Psoas muscle (tissue), 8 donors: ENCODE measurements around the gene TBCD. TPM values are rescaled to one million over a fixed set of nuclear protein-coding genes. Genes with fewer than 3 reads are reported as not detected.
"Not testable (repeated sequence)": the region's sequence is repeated elsewhere in the genome, so short reads cannot be mapped to it uniquely, and the experiment has no call there.

Source experiments
- ATAC-seq, 4 donors: fragments of 200-7000 bp; cut with Tn5 transposase; one replicate each; pipeline ENCODE4 v1.9.1; 2020; ENCODE audit warnings: moderate library complexity in 3 of 4, mild to moderate bottlenecking in 2 of 4
- DNase-seq, 2 donors: peaks; one replicate each; pipeline ENCODE4 v3.0.0-alpha.2; 2020
- H3K27ac ChIP-seq: fragments of 200-600 bp; one replicate; pipeline ENCODE4 v1.8.0; 2022
- H3K27me3 ChIP-seq, 3 donors: fragments of 200-600 bp in 1 of 3; one replicate each; pipeline versions ENCODE4 v1.6.1 to v1.8.0; 2013 to 2022; ENCODE audit warnings: low read length in 2 of 3, mild to moderate bottlenecking in 2 of 3, moderate library complexity in 1 of 3; ENCODE audit not compliant: insufficient read depth in 3 of 3
- H3K36me3 ChIP-seq, 2 donors: fragments of 200-600 bp in 1 of 2; one replicate each; pipeline versions ENCODE4 v1.6.1 to v1.8.0; 2013 to 2022; ENCODE audit warnings: low read depth in 1 of 2, mild to moderate bottlenecking in 1 of 2, moderate library complexity in 1 of 2; ENCODE audit not compliant: insufficient read depth in 1 of 2
- H3K4me1 ChIP-seq: fragments of 200-600 bp; one replicate; pipeline ENCODE4 v1.8.0; 2022
- H3K4me3 ChIP-seq: fragments of 200-600 bp; one replicate; pipeline ENCODE4 v1.8.0; 2022; ENCODE audit warnings: mild to moderate bottlenecking
- H3K9me3 ChIP-seq: fragments of 200-600 bp; one replicate; pipeline ENCODE4 v1.8.0; 2022
- WGBS, 3 donors: extraction: QIAGEN DNeasy Blood & Tissue Kit; methylation state at CpG; one replicate each; pipeline versions ENCODE4 v1.1.6 to v1.1.7; 2013; 5-methylcytosine and 5-hydroxymethylcytosine counted together
- intact Hi-C, 2 donors: fragments of 100-400 bp; cut with DNase I; formaldehyde crosslinking; loops; one replicate each; pipeline versions ENCODE4 v1.11.0 to v1.14.2; 2022
- polyA plus RNA-seq, 3 donors: library from polyadenylated mRNA; stranded (reverse); fragments of 200-250 nt; gene quantifications; one replicate each; pipeline ENCODE4 v1.2.3, GENCODE V29; 2013
- total RNA-seq, 4 donors: library from RNA; stranded (reverse); fragmentation: NEBNext Ultra II Directional in 2 of 4; extraction: Animal tissue kit (Norgen Biotek cat#: 25700) in 2 of 4; gene quantifications; one replicate each; pipeline versions ENCODE4 v1.2.1 to v1.2.4, GENCODE V29; 2021 to 2023
- TF ChIP-seq, protein P1 (sequence below): fragments of 200-600 bp; IDR thresholded peaks from one replicate; pipeline ENCODE4 v1.8.0; 2022; ENCODE audit warnings: antibody characterized with exemption
- donor health status: healthy with polysubstance abuse.
- donor health status: DM: no; HTN: no; CAD: no; lungs with moderate emphysema.
- donor health status: Bipolar disorder and iron deficiency.
- donor health status: healthy.
- donor health status: DM: yes; HTN: yes; CAD: no.
- donor health status: DM: no; HTN: no; CAD: no.
- donor health status: DM: no; HTN: no; CAD: no.
- donor health status: DM: yes; HTN: yes; CAD: no.

TBCD gene
- total and polyA plus RNA-seq, 7 donors = 28.2 to 65.0 (median 36.5) TPM

DNA sequence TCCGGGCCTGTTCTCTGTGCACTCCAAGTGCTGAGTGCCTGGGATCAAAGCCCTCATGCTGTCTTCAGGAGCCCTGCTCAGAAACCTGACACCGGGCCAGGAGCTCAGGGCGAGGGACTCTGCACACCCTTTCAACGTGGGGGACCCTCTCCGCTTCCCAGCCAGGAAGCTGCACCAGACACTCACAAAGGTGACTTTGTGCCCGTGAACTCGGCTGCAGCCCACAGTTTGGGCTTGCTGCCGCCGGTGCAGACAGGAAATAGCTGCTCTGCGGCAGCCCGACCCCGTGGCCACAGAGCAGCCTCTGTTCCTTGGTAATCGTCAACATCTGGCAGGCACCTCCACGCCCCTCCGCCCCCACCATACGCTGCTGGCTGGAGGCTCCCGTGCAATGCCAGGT lies 234.1 kb downstream of the TBCD start:
- Histone ChIP-seq H3K27me3 (no peaks in the 10 kb centered on the region), H3K27ac (no peak overlapping the region), H3K9me3 (no peaks in the 10 kb centered on the region), H3K36me3 (no peaks in the 10 kb centered on the region), H3K4me3 (no peak overlapping the region), H3K4me1 (no peaks in the 10 kb centered on the region)
- TF ChIP-seq, protein P1, sequence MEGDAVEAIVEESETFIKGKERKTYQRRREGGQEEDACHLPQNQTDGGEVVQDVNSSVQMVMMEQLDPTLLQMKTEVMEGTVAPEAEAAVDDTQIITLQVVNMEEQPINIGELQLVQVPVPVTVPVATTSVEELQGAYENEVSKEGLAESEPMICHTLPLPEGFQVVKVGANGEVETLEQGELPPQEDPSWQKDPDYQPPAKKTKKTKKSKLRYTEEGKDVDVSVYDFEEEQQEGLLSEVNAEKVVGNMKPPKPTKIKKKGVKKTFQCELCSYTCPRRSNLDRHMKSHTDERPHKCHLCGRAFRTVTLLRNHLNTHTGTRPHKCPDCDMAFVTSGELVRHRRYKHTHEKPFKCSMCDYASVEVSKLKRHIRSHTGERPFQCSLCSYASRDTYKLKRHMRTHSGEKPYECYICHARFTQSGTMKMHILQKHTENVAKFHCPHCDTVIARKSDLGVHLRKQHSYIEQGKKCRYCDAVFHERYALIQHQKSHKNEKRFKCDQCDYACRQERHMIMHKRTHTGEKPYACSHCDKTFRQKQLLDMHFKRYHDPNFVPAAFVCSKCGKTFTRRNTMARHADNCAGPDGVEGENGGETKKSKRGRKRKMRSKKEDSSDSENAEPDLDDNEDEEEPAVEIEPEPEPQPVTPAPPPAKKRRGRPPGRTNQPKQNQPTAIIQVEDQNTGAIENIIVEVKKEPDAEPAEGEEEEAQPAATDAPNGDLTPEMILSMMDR = no peak
- 34 to 41% (median 41%) methylated on average over 17 of the region's 17 CpGs for WGBS, 3 donors
- intact Hi-C loops = no loop called here
- DNase-seq (no peak), ATAC-seq (peak in 1 of 4 donors; percentile 35)

DNA sequence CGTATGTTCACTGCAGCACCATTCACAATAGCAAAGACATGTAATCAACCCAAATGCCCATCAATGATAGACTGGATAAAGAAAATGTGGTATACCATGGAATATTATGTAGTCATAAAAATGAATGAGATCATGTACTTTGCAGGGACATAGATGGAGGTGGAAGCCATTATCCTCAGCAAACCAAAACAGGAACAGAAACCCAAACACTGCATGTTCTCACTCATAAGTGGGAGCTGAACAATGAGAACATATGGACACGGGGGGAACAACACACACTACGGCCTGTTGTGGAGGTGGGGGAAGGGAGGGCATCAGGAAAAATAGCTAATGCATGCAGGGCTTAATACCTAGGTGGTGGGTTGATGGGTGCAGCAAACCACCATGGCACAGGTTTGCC lies 237.2 kb downstream of the TBCD start:
- intact Hi-C loops, H3K4me3 ChIP-seq, H3K27ac ChIP-seq, DNase-seq, H3K4me1 ChIP-seq, ATAC-seq, H3K27me3 ChIP-seq, H3K9me3 ChIP-seq, H3K36me3 ChIP-seq: not testable (repeated sequence)
- 90 to 99% (median 94%) methylated on average over 3 of the region's 3 CpGs for WGBS, 3 donors

GRCh38 chr17:82989881-82990280 lies 238.0 kb downstream of the TBCD start:
- WGBS, 3 donors = 95 to 96% (median 96%) methylated on average over 5 of the region's 5 CpGs
- Histone ChIP-seq H3K27me3 (no peaks in the 10 kb centered on the region), H3K9me3 (peaks cover 10% of the 10 kb centered on the region), H3K36me3 (no peaks in the 10 kb centered on the region), H3K4me1 (no peaks in the 10 kb centered on the region), H3K4me3 (no peak overlapping the region), H3K27ac (no peak overlapping the region)
- ATAC-seq (no peak), DNase-seq (no peak)
- intact Hi-C loops = no loop called here
- TF ChIP-seq, protein P1 = no peak

DNA sequence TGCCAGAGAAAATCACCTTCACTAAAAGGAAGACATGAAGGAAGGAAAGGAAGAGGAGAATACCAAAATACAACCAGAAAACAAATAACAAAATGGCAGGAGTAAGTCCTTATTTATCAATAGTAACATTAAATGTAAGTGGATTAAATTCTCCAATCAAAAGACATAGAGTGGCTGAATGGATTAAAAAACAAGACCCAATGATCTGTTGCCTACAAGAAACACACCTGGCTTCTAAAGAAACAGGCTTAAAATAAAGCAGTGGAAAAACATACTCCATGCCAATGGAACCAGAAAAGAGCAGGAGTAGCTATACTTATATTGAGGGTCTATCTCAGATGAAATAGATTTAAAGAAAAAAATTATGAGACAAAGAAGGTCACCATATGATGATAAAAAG lies 241.1 kb downstream of the TBCD start:
- TF ChIP-seq, protein P1 = no peak
- H3K4me3 ChIP-seq = no peak overlapping the region
- no peak overlapping the region for H3K27ac ChIP-seq
- H3K9me3 ChIP-seq = peaks cover 10% of the 10 kb centered on the region
- H3K4me1 ChIP-seq = no peaks in the 10 kb centered on the region
- H3K36me3 ChIP-seq = no peaks in the 10 kb centered on the region
- DNase-seq (no peak), ATAC-seq (no peak)
- intact Hi-C loops = no loop called here
- no peaks in the 10 kb centered on the region for H3K27me3 ChIP-seq

Other genes starting within 250 kb of the TBCD start
- 10 to 100 TPM; 53.6 to 91.6 (median 66.2) TPM for gene FOXK2, start 232.3 kb upstream of the TBCD start, total RNA-seq
- 10 to 100 TPM; 38.9 to 96.4 (median 45.9) TPM for gene FOXK2, start 232.3 kb upstream of the TBCD start, polyA plus RNA-seq
- gene WDR45B, start 103.6 kb upstream of the TBCD start, total RNA-seq = 10 to 100 TPM; 25.1 to 35.7 (median 30.9) TPM
- 10 to 100 TPM; 21.4 to 62.7 (median 43.5) TPM for gene WDR45B, start 103.6 kb upstream of the TBCD start, polyA plus RNA-seq
- gene RAB40B, start 53.4 kb upstream of the TBCD start, total RNA-seq = 10 to 100 TPM; 12.6 to 42.9 (median 30.4) TPM
- 10 to 100 TPM in 2 of 3 donors, 1 to 10 TPM in 1; 3.9 to 19.4 (median 12.6) TPM for gene RAB40B, start 53.4 kb upstream of the TBCD start, polyA plus RNA-seq
- 10 to 100 TPM in 2 of 4 donors, 1 to 10 TPM in 2; 7.9 to 12.7 (median 9.9) TPM for gene FN3KRP, start 35.4 kb upstream of the TBCD start, total RNA-seq
- gene FN3KRP, start 35.4 kb upstream of the TBCD start, polyA plus RNA-seq = 10 to 100 TPM in 2 of 3 donors, 1 to 10 TPM in 1; 5.0 to 15.7 (median 10.6) TPM
- gene FN3K, start 16.4 kb upstream of the TBCD start, total RNA-seq = 10 to 100 TPM in 3 of 4 donors, 1 to 10 TPM in 1; 5.9 to 22.3 (median 18.1) TPM
- 10 to 100 TPM in 1 of 3 donors, 1 to 10 TPM in 2; 6.1 to 10.1 (median 8.1) TPM for gene FN3K, start 16.4 kb upstream of the TBCD start, polyA plus RNA-seq
- gene ZNF750, start 88.0 kb downstream of the TBCD start, total RNA-seq = 1 to 10 TPM in 3 of 4 donors, not detected in 1; 1.8 to 6.3 (median 2.7) TPM
- 1 to 10 TPM in 2 of 3 donors, under 1 TPM in 1; 0.79 to 5.1 (median 1.4) TPM for gene ZNF750, start 88.0 kb downstream of the TBCD start, polyA plus RNA-seq